Measurements from ENCODE around the gene LRP11. TPM values are rescaled to one million over a fixed set of nuclear protein-coding genes. Genes with fewer than 3 reads are reported as not detected.
A peak's percentile ranks its signal among the peaks of the same experiment; 100 is the strongest.

The LRP11 gene
- total and polyA plus RNA-seq, 2 of the 13 experiments (the other 11 are each of a cell fraction or from before 2014, with no cell fraction given): 32.4 to 48.9 TPM

DNA sequence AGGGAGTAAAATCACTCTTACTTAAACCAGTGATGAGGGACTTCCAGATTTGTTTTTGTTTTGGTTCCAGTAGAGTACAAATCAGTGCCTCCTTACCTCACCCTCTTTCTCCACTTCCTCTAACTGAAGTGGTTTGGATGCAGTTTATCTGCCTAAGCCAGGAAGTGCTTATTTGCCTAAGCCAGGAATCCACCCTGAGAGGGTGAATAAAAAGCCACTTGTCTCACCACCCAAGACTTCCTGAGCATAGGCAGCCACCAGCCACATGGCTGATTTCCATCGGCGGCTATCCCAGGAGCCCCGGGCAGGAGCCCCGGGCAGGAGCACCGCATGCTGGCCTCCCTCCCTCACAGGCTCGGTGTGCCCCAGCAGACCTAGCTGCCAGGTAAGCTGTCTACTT, 12.0 kb downstream of the LRP11 start:
- no peak for ATAC-seq
- ChIA-PET CTCF (ENCODE audit: low intra/inter-chr PET ratio, low total read pairs) (no interaction called here), POLR2A (no interaction called here)
- H3K36me3 ChIP-seq (replicated peaks in 1 of 2; ENCODE audit: control insufficient read depth in 1 of 2, insufficient read depth in 2 of 2, low read length in 2 of 2): peaks cover 0 to 25% of the 10 kb centered on the region in 2 experiments; a peak in 2 of 5 replicates
- H3K4me2 ChIP-seq (ENCODE audit: low read depth, low read length): no peak overlapping the region
- no peak for FAIRE-seq
- no peak overlapping the region for H2AFZ ChIP-seq (ENCODE audit: low read length)
- no peak overlapping the region for H3K27ac ChIP-seq (ENCODE audit: extremely low read length, insufficient read depth, low read length)
- H3K27me3 ChIP-seq (ENCODE audit: control insufficient read depth in 1 of 2, insufficient read depth in 2 of 2, low read length in 2 of 2): no peaks in the 10 kb centered on the region
- H3K4me1 ChIP-seq (ENCODE audit: insufficient read depth, low read length): peaks cover 47% of the 10 kb centered on the region
- in situ Hi-C loops (cut with HindIII; ENCODE audit: extremely low pct_ligation_motif_present, low pct_unique_long_range_greater_than_20kb) (no loop called here), intact Hi-C loops (cut with micrococcal nuclease; ENCODE audit: unreplicated experiment) (no loop called here)
- TF ChIP-seq GFI1 (CRISPR knock-in tag; IDR thresholded peaks at IDR 0.05; ENCODE audit: borderline replicate concordance): peak; percentile 55; the same call in 1 of the 2 replicates
- TF ChIP-seq ZNF850 (CRISPR knock-in tag; conservative IDR thresholded peaks at IDR 0.05): no peak
- TF ChIP-seq ZFP41 (CRISPR knock-in tag; IDR thresholded peaks at IDR 0.05; ENCODE audit: borderline replicate concordance): no peak
- TF ChIP-seq RCOR2 (CRISPR knock-in tag; IDR thresholded peaks at IDR 0.05): no peak
- TF ChIP-seq, protein P1, sequence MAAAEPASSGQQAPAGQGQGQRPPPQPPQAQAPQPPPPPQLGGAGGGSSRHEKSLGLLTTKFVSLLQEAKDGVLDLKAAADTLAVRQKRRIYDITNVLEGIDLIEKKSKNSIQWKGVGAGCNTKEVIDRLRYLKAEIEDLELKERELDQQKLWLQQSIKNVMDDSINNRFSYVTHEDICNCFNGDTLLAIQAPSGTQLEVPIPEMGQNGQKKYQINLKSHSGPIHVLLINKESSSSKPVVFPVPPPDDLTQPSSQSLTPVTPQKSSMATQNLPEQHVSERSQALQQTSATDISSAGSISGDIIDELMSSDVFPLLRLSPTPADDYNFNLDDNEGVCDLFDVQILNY (CRISPR knock-in tag; conservative IDR thresholded peaks at IDR 0.05): no peak
- no peak for TF ChIP-seq SRSF4 (IDR thresholded peaks at IDR 0.05; ENCODE audit: low read depth, low read length, poor library complexity, severe bottlenecking)
- TF ChIP-seq ETV5 (CRISPR knock-in tag; IDR thresholded peaks at IDR 0.05; ENCODE audit: borderline replicate concordance): peak; percentile 35; the same call in 1 of the 2 replicates
- peaks cover 7% of the 10 kb centered on the region for H3K79me2 ChIP-seq (ENCODE audit: insufficient read depth, low read length)
- no peak for DNase-seq (ENCODE audit: low spot score)
- BruUV-seq (replicated peaks): no TSS peak
- no peaks in the 10 kb centered on the region for H3K9me3 ChIP-seq (ENCODE audit: low read length)
- WGBS (ENCODE audit: low lambda C conversion rate): 95% methylated on average over 6 of the region's 6 CpGs
- H3K9ac ChIP-seq (ENCODE audit: insufficient read depth, low read depth, low read length): no peak overlapping the region
- H4K20me1 ChIP-seq (ENCODE audit: insufficient read depth, low read length): peaks cover 6% of the 10 kb centered on the region; the same call in 1 of the 2 replicates
- H3K4me3 ChIP-seq (replicated peaks in 1 of 3; ENCODE audit: insufficient read depth in 1 of 3, low read depth in 2 of 3, low read length in 3 of 3): no peak overlapping the region
